PFSK-1 (cell line): ENCODE data around the gene HABP2.

ENCODE experiments used
- POLR2AphosphoS5 ChIP-seq: IDR thresholded peaks from 2 replicates; pipeline ENCODE4 v1.6.1; 2012; ENCODE audit warnings: low read depth, mild to moderate bottlenecking, control low read depth, low read length, moderate library complexity
- REST ChIP-seq, 2 experiments: IDR thresholded peaks; 2 replicates each; pipeline versions ENCODE4 v1.6.1 to v1.8.0; 2011 to 2012; ENCODE audit warnings: low read depth in 2 of 2, low read length in 2 of 2, control low read depth in 1 of 2, inconsistent platforms in 1 of 2, mild to moderate bottlenecking in 1 of 2, moderate library complexity in 1 of 2; ENCODE audit not compliant: insufficient read depth in 1 of 2
- SIN3A ChIP-seq: IDR thresholded peaks from 2 replicates; pipeline ENCODE4 v1.6.1; 2012; ENCODE audit warnings: mild to moderate bottlenecking, low read length, moderate library complexity, borderline replicate concordance; ENCODE audit not compliant: insufficient read depth
- TAF1 ChIP-seq: IDR thresholded peaks from 2 replicates; pipeline ENCODE4 v1.6.1; 2012; ENCODE audit warnings: low read length, control low read depth, borderline replicate concordance; ENCODE audit not compliant: insufficient read depth

GRCh38 chr10:113605268-113605978 is 52.6 kb downstream of the HABP2 start:
- TF ChIP-seq POLR2AphosphoS5 (no peak), REST (IDR thresholded peaks at IDR 0.05; ENCODE audit: insufficient read depth in 1 of 2, low read depth in 2 of 2, low read length in 2 of 2) (no peak), TAF1 (no peak), SIN3A (no peak)
